SK-N-MC (cell line): ENCODE data around the gene OOEP.

Source experiments
- EZH2 ChIP-seq: fragments of 200-600 bp; sonication (generic); IDR thresholded peaks from one replicate; pipeline ENCODE4 v1.6.1; 2017; ENCODE audit warnings: antibody characterized with exemption
- FOXP2 ChIP-seq: optimal IDR thresholded peaks from 2 replicates; pipeline ENCODE3; 2011; ENCODE audit warnings: mild to moderate bottlenecking, moderate library complexity; ENCODE audit not compliant: insufficient read depth; ENCODE audit errors: extremely low read length, control extremely low read depth
- POLR2AphosphoS5 ChIP-seq: IDR thresholded peaks from 2 replicates; pipeline ENCODE4 v1.6.1; 2012; ENCODE audit warnings: mild to moderate bottlenecking, low read depth, low read length, borderline replicate concordance

DNA sequence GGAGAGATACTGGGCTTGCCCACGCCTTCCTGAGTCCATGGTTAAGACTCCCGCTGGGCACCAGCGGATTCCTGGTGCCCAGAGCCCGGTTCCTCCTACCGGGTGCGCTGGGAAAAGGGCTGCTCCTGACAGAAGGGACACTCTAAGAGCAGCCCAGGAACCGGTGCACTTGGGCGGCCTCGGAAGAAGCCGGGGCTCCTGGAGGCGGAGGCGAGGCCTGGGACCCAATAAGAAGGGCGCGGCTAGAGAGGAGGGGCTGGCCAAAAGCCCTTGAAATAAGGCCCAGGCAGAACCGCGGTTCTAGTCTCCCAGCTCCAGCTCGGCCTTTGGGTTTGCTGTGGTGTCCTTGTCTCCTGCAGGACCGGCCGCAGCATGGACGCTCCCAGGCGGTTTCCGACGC lies 7.3 kb downstream of the OOEP start, which contains the start of gene KHDC3L:
- TF ChIP-seq EZH2 (no peak), POLR2AphosphoS5 (no peak), FOXP2 (no peak)
